ENCODE data around the gene RMDN3. TPM values are rescaled to one million over a fixed set of nuclear protein-coding genes. Genes with fewer than 3 reads are reported as not detected.

Gene RMDN3
- total and polyA plus RNA-seq, 9 of the 15 experiments (the other 6 are each of a cell fraction or from before 2014, with no cell fraction given): 8.1 to 38.2 (median 25.9) TPM

GRCh38 chr15:40771242-40771641, 16.2 kb upstream of the RMDN3 start:
- Histone ChIP-seq H3K36me3 (ENCODE audit: control insufficient read depth, insufficient read depth, low read length) (peaks cover 51% of the 10 kb centered on the region; the same call in 2 of the 3 replicates), H3K79me2 (ENCODE audit: control insufficient read depth, insufficient read depth, low read length) (no peaks in the 10 kb centered on the region), H3K27ac (ENCODE audit: extremely low read depth, low read depth, low read length) (no peak overlapping the region), H3K9ac (ENCODE audit: insufficient read depth in 1 of 2, low read depth in 2 of 2, low read length in 2 of 2) (0 out of 4 replicates have a peak overlapping the region, but pooled peaks of 1 of the 2 experiments have one; percentile 5), H3K4me2 (ENCODE audit: insufficient read depth, low read length) (no peak overlapping the region), H3K4me1 (replicated peaks in 1 of 2; ENCODE audit: control insufficient read depth in 2 of 2, insufficient read depth in 2 of 2, low read length in 2 of 2) (peaks cover 10 to 42% of the 10 kb centered on the region in 2 experiments; a peak in 4 of 5 replicates), H3K9me3 (replicated peaks; ENCODE audit: control insufficient read depth, insufficient read depth, low read depth, low read length) (no peaks in the 10 kb centered on the region), H2AFZ (ENCODE audit: low read depth, low read length) (no peak overlapping the region), H4K20me1 (replicated peaks; ENCODE audit: control insufficient read depth, insufficient read depth, low read length) (no peaks in the 10 kb centered on the region; the same call in 1 of the 2 replicates), H3K4me3 (no peak overlapping the region), H3K9me1 (ENCODE audit: control insufficient read depth, insufficient read depth, low read length) (no peaks in the 10 kb centered on the region), H3K27me3 (ENCODE audit: control insufficient read depth in 2 of 2, insufficient read depth in 2 of 2, low read length in 2 of 2) (no peaks in the 10 kb centered on the region)
- ChIA-PET POLR2A (interaction anchor here (0.6 to 1.0 kb wide), 2 partner anchors 11 to 15 kb away, joined by 3 read pairs; no protein-coding TSS in a partner anchor), CTCF (ENCODE audit: low intra/inter-chr PET ratio) (no interaction called here)
- DNase-seq (ENCODE audit: extremely low read depth in 1 of 4, low spot score in 3 of 4) (no peak), ATAC-seq (no peak), FAIRE-seq (no peak)
- no peak for TF ChIP-seq NR3C1 (CRISPR knock-in tag; IDR thresholded peaks at IDR 0.05)
- TF ChIP-seq KAT2B (IDR thresholded peaks at IDR 0.05; ENCODE audit: low read depth, low read length): no peak
- TF ChIP-seq BHLHE40 (IDR thresholded peaks at IDR 0.05; ENCODE audit: low read length): no peak
- TF ChIP-seq HDAC6 (IDR thresholded peaks at IDR 0.05; ENCODE audit: low read depth, low read length): no peak
- no peak for TF ChIP-seq ZBTB1 (CRISPR knock-in tag; IDR thresholded peaks at IDR 0.05; ENCODE audit: borderline replicate concordance, low read depth)
- TF ChIP-seq BDP1 (IDR thresholded peaks at IDR 0.05; ENCODE audit: insufficient read depth, insufficient read length): no peak
- no TSS peak for BruUV-seq (replicated peaks)
- in situ Hi-C loops (cut with MboI) (no loop called here), intact Hi-C loops (cut with micrococcal nuclease) (no loop called here)
- 68% methylated on average over 5 of the region's 5 CpGs for WGBS (ENCODE audit: insufficient coverage, low coverage, missing lambda C conversion rate)

All from K562 (cell line).